ENCODE data around the gene TMEM212.

GRCh38 chr3:171810629-171811294, 32.4 kb upstream of the TMEM212 start:
- TF ChIP-seq, protein P1, sequence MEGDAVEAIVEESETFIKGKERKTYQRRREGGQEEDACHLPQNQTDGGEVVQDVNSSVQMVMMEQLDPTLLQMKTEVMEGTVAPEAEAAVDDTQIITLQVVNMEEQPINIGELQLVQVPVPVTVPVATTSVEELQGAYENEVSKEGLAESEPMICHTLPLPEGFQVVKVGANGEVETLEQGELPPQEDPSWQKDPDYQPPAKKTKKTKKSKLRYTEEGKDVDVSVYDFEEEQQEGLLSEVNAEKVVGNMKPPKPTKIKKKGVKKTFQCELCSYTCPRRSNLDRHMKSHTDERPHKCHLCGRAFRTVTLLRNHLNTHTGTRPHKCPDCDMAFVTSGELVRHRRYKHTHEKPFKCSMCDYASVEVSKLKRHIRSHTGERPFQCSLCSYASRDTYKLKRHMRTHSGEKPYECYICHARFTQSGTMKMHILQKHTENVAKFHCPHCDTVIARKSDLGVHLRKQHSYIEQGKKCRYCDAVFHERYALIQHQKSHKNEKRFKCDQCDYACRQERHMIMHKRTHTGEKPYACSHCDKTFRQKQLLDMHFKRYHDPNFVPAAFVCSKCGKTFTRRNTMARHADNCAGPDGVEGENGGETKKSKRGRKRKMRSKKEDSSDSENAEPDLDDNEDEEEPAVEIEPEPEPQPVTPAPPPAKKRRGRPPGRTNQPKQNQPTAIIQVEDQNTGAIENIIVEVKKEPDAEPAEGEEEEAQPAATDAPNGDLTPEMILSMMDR (conservative IDR thresholded peaks at IDR 0.05) = no peak
- TF ChIP-seq EZH2 (IDR thresholded peaks at IDR 0.05; ENCODE audit: low read depth) = no peak

Data from PC-9 (cell line).